CD4-positive, alpha-beta T cell treated with Interferon alpha-2 for 1 hour (primary cell): ENCODE measurements around the gene MEIOSIN.

Source experiments
- DNase-seq, 2 donors: peaks; one replicate each; pipeline ENCODE4 v3.0.0-alpha.2; 2020 to 2022

Gene MEIOSIN

DNA sequence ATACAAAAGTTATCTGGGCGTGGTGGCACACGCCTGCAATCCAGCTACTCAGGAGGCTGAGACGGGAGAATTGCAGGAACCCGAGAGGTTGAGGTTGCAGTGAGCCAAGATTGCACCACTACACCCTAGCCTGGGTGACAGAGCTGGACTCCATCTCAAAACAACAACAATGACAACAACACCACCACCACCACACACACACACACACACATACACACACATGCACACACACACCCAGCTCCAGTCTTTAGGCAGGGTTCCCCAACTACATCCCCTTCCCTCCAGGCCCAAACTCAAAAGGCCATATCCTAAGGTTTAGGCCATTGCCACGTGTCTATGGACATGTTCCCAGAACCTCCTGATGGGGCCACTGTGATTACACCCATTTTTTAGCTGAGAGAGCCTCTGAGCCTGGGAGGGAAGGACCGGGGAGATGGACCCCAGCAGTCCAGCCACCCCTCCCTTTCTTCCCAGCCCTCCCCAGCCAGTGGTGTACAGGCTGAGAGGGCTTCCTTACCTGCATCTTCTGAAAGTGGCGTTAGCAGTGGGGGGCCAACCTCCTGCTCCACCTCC is 68.5 kb downstream of the MEIOSIN start:
- no peak for DNase-seq

DNA sequence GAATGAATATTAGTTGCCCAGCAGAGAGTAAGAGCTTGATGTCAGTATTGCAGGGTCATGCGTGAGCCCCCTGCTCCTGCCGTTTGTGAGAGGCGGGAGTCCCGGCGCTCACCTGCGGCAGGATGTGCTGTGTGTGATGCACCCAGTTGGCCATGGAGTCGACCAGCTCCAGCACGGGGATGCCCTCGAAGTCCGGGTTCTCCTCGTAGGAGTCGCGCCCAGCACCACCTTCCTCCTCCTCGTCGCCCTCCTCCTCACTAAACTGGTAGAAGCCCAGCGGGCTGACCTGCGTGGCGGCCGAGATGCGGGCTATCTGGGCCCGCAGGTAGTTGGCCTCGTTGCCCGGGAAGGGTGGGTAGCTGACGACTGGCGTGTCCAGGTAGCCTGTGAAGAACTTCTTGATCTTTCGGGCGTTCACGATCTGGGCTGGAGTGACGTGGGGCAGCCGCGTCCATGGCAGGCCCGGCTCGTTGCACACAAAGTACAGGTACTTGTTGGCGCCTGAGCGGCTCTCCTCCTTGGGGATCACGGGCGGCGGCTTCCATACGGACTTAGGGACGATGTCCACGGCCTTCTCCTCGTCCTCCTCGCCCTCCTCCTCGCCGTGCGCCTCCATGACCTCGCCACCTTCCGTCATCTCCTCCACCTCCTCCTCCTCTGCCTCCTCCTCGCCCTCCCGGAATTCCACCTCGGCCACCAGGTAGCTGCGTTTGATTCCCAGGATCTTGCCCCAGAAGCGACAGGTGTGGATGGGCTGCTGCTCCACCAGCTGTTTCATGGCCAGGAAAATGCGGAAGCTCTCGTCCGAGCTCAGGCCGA is 71.1 kb downstream of the MEIOSIN start:
- no peak for DNase-seq

DNA sequence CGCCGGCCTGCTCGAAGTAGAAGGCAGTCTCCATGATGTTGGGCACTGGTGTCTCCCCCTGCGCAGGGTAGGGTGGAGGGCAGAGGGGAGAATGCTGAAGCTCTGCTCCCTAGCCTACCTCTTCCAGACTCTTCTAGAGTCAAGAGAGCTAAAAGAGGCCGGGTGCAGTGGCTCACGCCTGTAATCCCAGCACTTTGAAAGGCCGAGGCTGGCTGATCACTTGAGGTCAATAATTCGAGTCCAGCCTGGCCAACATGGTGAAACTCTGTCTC is 71.7 kb downstream of the MEIOSIN start:
- no peak for DNase-seq

DNA sequence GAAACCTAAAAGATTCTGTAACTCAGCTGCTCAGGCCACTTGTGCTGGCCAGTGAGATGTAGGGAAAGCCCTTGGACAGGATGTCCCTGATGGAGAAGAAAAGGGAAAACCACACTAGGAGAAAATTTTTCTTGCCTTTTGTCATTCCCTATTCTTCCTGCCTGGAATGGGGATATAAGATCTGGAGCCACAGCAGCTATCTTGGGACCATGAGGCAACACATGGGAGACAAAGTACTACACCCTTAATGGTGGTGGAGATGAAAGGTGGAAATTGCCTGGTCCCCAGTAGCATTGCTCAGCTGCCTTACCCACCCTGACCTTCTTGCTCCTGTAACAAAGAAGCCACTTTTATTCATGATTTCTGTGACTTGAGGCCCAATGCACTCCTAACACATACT is 72.5 kb downstream of the MEIOSIN start:
- DNase-seq, result no peak

DNA sequence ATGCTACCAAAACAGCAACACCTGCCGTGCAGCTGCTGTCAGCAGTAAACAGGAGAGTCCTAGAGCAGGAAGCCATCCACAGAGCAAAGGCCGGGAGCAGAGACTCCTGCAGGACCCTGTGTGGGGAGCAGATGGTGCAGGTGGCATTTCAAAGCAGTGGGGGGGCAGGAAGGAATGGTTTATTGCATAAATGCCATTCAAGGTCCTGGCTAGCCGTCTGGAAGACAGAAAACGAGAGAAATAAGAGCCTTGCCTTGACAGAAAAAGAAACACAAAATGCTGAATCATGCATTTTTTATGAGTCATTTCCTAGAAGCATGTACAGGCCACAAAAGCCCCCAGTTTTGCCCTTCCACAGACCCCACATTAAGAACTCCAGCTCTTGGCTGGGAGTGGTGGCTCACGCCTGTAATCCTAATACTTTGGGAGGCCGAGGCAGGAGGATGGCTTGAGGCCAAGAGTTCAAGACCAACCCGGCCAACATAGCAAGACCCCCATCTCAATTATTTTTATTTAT is 76.5 kb downstream of the MEIOSIN start:
- no peak for DNase-seq

DNA sequence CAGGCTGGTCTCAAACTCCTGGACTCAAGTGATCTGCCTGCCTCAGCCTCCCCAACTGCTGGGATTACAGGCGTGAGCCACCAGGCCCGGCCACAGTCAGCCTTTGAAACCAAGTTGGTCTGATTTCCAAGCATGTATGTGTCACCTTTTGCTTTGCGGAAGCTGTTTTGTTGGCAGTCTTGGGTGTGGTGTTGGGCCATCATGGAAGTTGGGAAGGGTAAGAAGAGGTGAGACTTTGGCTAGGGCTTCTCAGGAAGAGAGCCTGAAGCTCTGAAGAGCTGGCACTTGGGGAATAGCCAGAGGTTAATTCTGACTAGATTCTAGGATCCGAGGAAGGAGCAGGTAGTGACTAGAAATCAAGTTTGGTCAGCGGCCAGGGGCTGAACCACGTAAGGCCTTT is 79.1 kb downstream of the MEIOSIN start:
- no peak for DNase-seq
